ENCODE data around the gene MDFIC.

MDFIC gene

GRCh38 chr7:114889646-114890285 is 32.1 kb upstream of the MDFIC start:
- H3K4me3 ChIP-seq (ENCODE audit: low read depth, low read length): no peak overlapping the region
- CTCF ChIA-PET: no interaction called here
- DNase-seq (ENCODE audit: low read depth, low spot score): peak; percentile 94
- POLR2A ChIA-PET: interaction anchor here (0.7 kb wide), 1 partner anchor 33 kb away, joined by 3 read pairs; no protein-coding TSS in a partner anchor
- TF ChIP-seq, protein P1, sequence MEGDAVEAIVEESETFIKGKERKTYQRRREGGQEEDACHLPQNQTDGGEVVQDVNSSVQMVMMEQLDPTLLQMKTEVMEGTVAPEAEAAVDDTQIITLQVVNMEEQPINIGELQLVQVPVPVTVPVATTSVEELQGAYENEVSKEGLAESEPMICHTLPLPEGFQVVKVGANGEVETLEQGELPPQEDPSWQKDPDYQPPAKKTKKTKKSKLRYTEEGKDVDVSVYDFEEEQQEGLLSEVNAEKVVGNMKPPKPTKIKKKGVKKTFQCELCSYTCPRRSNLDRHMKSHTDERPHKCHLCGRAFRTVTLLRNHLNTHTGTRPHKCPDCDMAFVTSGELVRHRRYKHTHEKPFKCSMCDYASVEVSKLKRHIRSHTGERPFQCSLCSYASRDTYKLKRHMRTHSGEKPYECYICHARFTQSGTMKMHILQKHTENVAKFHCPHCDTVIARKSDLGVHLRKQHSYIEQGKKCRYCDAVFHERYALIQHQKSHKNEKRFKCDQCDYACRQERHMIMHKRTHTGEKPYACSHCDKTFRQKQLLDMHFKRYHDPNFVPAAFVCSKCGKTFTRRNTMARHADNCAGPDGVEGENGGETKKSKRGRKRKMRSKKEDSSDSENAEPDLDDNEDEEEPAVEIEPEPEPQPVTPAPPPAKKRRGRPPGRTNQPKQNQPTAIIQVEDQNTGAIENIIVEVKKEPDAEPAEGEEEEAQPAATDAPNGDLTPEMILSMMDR (IDR thresholded peaks at IDR 0.05; ENCODE audit: insufficient read depth, low read length, missing control alignments): no peak

DNA sequence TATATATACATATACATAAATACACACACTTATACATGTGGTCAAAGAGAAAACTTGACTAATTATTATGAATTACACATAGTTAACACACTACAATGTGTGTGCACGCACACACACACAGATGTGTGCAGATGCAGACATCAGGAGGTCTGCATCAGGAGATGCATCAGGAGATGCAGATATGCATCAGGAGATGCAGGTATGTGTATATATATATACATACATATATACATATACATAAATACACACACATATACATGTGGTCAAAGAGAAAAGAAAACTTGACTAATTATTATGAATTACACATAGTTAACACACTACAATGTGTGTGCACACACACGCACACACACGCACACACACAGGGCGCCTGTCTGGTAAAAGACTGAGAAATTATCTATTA is 31.3 kb upstream of the MDFIC start:
- ChIA-PET CTCF (no interaction called here), POLR2A (no interaction called here)
- TF ChIP-seq, protein P1 (IDR thresholded peaks at IDR 0.05; ENCODE audit: insufficient read depth, low read length, missing control alignments): no peak
- no peak overlapping the region for H3K4me3 ChIP-seq (ENCODE audit: low read depth, low read length)
- no peak for DNase-seq (ENCODE audit: low read depth, low spot score)

GRCh38 chr7:114900127-114900526 is 21.8 kb upstream of the MDFIC start:
- no peak overlapping the region for H3K4me3 ChIP-seq (ENCODE audit: low read depth, low read length)
- ChIA-PET CTCF (no interaction called here), POLR2A (no interaction called here)
- no peak for DNase-seq (ENCODE audit: low read depth, low spot score)
- TF ChIP-seq, protein P1 (IDR thresholded peaks at IDR 0.05; ENCODE audit: insufficient read depth, low read length, missing control alignments): no peak

DNA sequence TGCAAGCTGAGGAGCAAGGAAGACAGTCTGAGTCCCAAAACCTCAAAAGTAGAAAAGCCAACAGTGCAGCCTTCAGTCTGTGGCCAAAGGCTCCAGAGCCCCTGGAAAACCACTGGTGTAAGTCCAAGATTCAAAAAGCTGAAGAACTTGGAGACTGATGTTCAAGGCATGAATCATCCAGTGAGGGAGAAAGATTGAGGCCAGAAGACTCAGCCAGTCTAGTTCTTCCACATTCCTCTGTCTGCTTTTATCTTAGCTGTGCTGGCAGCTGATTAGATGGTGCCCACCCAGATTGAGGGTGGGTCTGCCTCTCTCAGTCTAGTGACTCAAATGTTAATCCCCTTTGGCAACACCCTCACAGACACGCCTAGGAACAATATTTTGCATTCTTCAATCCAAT is 20.1 kb upstream of the MDFIC start:
- ChIA-PET CTCF (no interaction called here), POLR2A (interaction anchor here (0.6 kb wide), 1 partner anchor 84 kb away, joined by 3 read pairs; no protein-coding TSS in a partner anchor)
- TF ChIP-seq, protein P1 (IDR thresholded peaks at IDR 0.05; ENCODE audit: insufficient read depth, low read length, missing control alignments): no peak
- DNase-seq (ENCODE audit: low read depth, low spot score): no peak
- no peak overlapping the region for H3K4me3 ChIP-seq (ENCODE audit: low read depth, low read length)

DNA sequence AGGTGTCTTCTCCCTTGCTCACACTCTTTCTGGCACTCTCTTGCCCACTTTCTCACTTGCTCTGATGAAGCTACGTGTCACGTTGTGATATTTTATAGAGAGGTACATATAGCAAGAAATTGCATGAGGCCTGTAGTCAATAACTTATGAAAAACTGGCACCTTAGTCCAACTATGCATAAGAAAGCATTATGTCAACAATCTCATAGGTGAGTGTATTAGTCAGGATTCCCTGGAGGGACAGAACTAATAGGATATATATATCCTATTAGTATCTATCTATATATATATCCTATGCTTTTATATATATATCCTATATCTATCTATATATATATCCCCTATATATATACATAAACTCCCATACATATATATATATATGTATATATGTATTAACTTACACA is 18.8 kb upstream of the MDFIC start:
- CTCF ChIA-PET: no interaction called here

GRCh38 chr7:114910787-114911186 is 11.1 kb upstream of the MDFIC start:
- ChIA-PET CTCF (no interaction called here), POLR2A (no interaction called here)
- no peak overlapping the region for H3K4me3 ChIP-seq (ENCODE audit: low read depth, low read length)
- TF ChIP-seq, protein P1 (IDR thresholded peaks at IDR 0.05; ENCODE audit: insufficient read depth, low read length, missing control alignments): no peak
- no peak for DNase-seq (ENCODE audit: low read depth, low spot score)

More for the DNA sequence above, 18.8 kb upstream of the MDFIC start:
- POLR2A ChIA-PET: no interaction called here
- no peak for DNase-seq (ENCODE audit: low read depth, low spot score)
- TF ChIP-seq, protein P1 (IDR thresholded peaks at IDR 0.05; ENCODE audit: insufficient read depth, low read length, missing control alignments): no peak
- H3K4me3 ChIP-seq (ENCODE audit: low read depth, low read length): no peak overlapping the region
